ENCODE data around the gene SRSF4. TPM values are rescaled to one million over a fixed set of nuclear protein-coding genes. Genes with fewer than 3 reads are reported as not detected.

The SRSF4 gene
- total RNA-seq, 1 donor = 44.4 TPM

DNA sequence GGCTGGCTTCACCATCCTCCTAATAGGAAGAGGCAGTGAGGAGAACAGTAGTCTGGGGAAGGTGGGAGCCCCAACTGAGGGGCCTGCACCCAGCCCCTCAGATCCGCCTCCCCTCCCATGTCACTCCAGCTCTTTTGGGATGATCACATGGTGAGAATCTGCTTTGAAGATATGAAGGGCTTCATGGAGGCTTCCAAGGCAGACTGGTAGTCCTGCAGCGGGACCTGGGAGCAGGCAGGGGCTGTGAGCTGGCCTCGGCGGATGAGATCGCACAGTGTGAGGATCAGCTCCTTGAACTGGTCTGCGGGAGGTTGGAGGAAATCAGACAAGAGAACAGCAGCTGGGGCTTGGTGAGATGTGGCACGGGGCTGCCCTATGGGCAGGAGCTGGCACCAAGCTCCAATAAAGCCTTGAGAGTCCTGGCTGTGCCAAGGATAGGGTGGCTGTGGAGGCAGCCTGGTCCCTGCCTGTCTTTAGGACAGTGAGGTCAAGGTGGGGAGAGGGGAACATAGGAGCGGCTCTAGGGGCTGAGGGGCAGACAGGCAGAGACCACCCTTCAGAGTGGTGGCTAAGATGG is 12.3 kb upstream of the SRSF4 start:
- H3K4me3 ChIP-seq (ENCODE audit: low read depth, low read length) = no peak overlapping the region
- TF ChIP-seq, protein P1, sequence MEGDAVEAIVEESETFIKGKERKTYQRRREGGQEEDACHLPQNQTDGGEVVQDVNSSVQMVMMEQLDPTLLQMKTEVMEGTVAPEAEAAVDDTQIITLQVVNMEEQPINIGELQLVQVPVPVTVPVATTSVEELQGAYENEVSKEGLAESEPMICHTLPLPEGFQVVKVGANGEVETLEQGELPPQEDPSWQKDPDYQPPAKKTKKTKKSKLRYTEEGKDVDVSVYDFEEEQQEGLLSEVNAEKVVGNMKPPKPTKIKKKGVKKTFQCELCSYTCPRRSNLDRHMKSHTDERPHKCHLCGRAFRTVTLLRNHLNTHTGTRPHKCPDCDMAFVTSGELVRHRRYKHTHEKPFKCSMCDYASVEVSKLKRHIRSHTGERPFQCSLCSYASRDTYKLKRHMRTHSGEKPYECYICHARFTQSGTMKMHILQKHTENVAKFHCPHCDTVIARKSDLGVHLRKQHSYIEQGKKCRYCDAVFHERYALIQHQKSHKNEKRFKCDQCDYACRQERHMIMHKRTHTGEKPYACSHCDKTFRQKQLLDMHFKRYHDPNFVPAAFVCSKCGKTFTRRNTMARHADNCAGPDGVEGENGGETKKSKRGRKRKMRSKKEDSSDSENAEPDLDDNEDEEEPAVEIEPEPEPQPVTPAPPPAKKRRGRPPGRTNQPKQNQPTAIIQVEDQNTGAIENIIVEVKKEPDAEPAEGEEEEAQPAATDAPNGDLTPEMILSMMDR (IDR thresholded peaks at IDR 0.05; ENCODE audit: insufficient read depth, low read length) = no peak
- no peak for DNase-seq (ENCODE audit: low read depth)

DNA sequence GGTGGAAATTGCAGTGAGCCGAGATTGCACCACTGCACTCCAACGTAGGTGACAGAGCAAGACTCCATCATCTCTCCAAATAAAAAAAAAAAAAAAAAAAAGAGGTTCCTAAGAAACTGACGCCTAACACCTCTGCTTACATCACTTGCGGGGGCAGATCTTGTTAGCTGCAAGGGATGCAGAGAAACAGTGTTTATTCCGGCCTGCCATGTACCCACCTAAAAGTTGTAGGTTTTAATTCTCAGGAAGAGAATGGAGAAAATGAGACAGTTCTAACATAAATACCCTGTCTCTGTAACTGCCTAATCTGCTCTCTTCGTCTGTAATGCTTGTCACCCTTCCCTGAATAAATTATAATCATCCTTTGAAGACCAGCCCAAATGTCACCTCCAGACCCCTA is 9.0 kb upstream of the SRSF4 start:
- no peak for DNase-seq (ENCODE audit: low read depth)
- no peak overlapping the region for H3K4me3 ChIP-seq (ENCODE audit: low read depth, low read length)
- TF ChIP-seq, protein P1 (IDR thresholded peaks at IDR 0.05; ENCODE audit: insufficient read depth, low read length) = no peak

DNA sequence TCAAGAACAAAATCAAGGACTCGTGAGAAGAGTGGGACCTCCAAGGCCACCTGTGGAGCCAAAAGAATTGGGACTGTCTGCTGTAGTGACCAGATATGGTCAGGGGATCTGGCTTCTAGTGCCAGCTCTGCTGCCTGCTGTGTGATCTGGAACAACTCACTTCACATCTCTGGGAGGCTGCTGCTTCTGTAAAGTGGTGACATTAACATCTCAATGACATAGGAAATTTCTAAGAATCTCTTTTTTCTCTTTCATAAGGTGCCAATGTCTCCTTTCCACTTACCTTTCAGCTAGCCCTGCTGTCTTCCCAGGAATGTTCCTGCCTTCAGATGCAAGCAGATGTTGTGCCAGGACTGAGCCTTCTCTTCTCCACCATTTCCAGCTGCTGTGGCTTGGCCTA is 5.0 kb upstream of the SRSF4 start:
- DNase-seq (ENCODE audit: low read depth) = no peak
- TF ChIP-seq, protein P1 (IDR thresholded peaks at IDR 0.05; ENCODE audit: insufficient read depth, low read length) = no peak
- H3K4me3 ChIP-seq (ENCODE audit: low read depth, low read length) = no peak overlapping the region

DNA sequence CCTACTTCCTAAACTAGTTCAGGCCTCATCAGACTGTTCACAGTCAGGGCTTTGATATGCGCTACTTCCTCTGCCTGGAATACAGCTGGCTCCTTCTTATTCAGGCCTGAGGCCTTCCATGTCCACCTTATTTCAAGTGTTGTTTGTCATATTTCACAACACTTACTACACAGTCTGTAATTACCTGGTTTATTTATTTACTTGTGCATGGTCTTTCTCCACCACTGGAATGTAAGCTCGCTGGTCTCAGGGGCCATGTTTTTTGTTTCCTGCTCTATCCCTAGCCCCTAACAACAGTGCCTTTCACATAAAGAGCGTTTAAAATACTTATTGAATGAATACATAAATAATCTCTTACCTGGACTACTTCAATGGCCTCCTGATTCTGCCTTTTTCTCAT is 4.6 kb upstream of the SRSF4 start:
- DNase-seq (ENCODE audit: low read depth) = no peak
- no peak overlapping the region for H3K4me3 ChIP-seq (ENCODE audit: low read depth, low read length)
- TF ChIP-seq, protein P1 (IDR thresholded peaks at IDR 0.05; ENCODE audit: insufficient read depth, low read length) = no peak

DNA sequence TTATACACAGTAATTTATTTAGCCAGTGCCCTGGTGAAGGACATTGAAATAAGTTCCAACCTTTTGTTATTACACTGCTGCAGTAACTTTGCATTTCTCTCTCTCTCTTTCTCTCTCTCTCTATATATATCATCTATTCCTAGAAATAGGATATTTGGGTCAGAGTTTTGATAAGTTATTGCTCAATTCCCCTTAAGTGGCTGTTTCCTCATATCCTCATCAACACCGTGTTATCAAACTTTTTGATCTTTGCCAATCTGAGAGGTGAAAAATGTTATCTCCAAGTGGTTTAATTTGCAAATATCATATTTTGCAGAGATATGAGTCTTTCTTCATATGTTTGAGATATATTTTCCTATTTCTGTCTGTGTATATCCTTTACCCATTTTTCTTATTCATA is 1.6 kb upstream of the SRSF4 start:
- DNase-seq (ENCODE audit: low read depth) = no peak
- TF ChIP-seq, protein P1 (IDR thresholded peaks at IDR 0.05; ENCODE audit: insufficient read depth, low read length) = no peak
- no peak overlapping the region for H3K4me3 ChIP-seq (ENCODE audit: low read depth, low read length)

DNA sequence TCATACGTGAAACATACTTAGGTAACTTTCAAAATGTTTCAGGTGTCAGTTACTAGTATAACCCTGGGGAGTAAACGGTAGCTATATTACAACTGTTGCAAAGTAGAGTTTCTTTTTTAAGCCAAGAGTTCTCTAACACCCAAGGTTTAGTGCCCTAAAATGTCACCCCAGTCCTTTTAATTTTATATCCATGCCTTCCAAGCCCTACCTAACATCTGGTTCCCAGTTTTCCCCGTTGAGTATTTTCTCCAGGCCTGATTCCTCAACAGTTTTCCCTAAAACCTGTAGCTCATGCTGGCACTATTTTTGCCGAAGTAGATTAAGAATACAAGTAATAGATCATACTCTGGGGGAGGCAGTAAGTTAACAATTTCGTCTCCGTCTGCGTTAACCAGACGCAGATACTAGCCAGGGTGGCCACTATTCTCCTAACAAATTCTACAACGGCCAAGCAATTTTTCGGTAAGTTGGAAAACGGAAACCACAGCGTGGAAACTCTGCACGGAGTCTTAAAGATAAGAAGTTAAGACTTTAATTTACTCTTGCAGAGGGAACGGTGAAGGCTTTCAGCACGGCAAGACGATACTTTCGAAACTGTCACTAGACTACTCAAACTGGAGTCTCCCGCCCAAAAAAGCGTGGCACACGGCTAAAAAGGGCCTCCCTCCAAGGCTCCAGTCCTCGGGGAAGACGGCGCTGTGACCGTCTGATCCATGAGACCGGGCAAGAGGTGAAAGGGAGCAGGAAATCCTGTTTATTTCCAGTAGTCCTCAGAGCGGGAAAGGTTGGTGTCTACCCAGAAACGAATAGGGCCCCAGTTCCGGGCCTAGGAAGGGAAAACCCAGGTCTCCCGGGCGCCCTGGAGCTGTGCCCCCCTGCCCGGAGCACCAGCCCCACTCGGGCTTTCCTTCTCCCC is 945 bp downstream of the SRSF4 start:
- H3K4me3 ChIP-seq (ENCODE audit: low read depth, low read length) = peak overlapping the region; percentile 90
- TF ChIP-seq, protein P1 (IDR thresholded peaks at IDR 0.05; ENCODE audit: insufficient read depth, low read length) = no peak
- no peak for DNase-seq (ENCODE audit: low read depth)
